Left kidney (tissue), 2 donors: Measurements from ENCODE around the gene C16orf86. TPM values are rescaled to one million over a fixed set of nuclear protein-coding genes. Genes with fewer than 3 reads are reported as not detected.

Experiments
- DNase-seq: peaks from one replicate; pipeline ENCODE4 v3.0.0-alpha.2; 2013
- polyA plus RNA-seq: library from polyadenylated mRNA; unstranded; fragments of 120-200 nt; gene quantifications from one replicate; pipeline ENCODE4 v1.2.1, GENCODE V29; 2013; ENCODE audit not compliant: insufficient read length

C16orf86 gene
- polyA plus RNA-seq, 1 donor, result 2.8 TPM

DNA sequence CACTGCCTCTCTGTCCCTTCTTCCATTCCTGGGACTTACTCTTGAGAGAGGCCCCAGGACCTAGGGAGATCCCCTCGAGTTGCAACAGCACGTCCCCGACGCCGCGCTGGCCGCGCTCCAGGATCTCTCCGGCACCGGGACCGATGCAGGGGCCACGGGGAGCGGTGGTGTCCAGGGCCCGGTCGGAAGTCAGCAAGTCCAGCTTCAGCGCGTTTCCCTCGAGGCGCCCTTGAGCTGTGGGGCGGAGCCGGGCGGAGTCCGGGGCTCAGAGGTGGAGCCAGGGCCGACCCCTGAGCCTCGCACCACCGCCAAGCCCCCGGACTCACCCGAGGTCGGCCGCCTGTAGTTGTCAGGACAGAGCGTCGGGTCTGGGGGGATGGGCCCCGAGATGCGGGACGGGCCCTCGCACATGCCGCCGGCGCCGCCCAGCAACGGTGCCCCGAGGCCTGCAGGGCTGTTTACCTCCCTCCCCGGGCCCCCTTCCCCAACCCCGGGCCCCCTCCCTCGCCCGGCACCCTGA lies 522 bp upstream of the C16orf86 start:
- no peak for DNase-seq

DNA sequence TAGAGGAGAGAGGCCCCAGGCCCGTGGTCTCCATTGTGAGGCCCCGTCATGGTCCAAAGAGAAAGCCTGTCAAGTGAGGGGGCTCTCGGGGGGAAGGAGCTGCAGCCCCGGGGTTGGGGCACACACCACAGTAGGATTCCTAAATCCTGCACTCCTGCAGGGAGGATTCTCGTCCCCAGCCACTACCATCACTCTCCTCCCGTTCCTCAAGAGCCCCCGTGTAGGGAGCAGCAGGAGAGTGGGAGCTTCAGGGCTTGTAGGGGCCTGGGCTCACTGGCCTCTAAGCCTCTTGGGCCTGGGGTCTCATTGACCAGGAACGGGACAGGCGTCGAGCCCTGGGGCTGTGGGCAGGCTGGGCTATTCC lies 821 bp downstream of the C16orf86 start:
- no peak for DNase-seq

DNA sequence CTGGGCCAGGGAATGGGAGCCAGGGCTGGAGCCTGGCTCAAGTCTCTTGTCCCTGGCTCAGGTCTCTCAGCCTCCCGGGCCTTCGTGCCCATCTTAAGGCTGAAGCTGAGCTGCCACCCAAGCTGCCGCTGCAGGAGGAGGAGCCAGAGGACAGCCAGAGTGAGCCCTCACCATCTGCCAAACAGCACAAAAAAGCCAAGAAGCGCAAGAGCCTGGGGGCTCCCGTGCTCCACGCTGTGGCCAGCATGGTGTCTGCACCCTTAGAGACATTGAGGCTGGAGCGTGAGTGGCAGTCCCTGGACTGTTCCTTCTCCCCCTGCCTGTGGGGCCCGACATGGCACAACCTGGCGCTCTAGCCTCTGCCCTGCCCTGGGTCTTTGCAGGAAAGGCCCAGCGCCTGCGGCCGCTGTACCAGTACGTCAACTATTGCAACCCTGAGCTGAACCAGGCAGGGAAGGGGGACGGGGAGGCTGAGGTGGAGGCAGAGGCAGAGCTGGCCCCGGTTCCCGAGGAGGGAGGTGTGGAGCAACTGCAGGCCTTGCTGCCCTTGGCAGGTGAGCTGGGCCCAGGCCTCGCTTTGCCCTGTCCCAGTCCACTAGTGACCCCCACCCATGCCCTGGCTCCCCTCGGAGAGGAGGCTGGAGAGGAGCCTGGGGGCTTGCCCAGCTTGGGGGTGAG lies 1.3 kb downstream of the C16orf86 start:
- peak; percentile 86 for DNase-seq

DNA sequence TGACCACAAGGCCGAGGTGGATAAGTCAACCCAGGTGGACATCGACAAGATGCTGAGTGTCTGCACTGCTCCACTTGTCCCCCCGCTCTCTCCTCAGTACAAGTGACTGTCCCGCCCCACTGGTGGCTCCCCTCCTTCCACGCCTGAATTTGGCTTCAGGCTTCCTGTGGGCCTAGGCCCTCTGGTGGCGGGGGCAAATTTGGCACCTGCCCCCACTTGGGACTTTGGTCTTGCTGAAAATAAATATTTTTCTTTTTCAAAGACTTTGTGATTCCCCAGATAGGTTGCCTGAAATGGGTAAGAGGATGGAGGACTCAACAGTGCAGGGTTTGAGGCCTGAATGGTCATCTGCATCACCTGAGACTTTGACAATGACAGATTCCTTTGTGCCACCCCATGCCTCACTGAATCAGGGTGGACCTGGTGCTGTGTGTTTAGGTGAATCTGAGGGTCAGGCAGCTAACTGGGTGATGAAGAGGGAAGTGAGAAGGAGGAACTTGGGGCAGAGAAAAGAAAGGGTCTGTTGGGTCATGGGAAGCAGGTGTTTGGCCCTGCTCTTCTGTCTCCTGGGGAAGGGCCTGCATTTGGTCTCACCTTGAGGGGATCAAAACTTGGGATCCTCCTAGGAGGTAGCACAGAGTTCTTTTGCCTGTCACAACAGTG lies 2.0 kb downstream of the C16orf86 start:
- no peak for DNase-seq

DNA sequence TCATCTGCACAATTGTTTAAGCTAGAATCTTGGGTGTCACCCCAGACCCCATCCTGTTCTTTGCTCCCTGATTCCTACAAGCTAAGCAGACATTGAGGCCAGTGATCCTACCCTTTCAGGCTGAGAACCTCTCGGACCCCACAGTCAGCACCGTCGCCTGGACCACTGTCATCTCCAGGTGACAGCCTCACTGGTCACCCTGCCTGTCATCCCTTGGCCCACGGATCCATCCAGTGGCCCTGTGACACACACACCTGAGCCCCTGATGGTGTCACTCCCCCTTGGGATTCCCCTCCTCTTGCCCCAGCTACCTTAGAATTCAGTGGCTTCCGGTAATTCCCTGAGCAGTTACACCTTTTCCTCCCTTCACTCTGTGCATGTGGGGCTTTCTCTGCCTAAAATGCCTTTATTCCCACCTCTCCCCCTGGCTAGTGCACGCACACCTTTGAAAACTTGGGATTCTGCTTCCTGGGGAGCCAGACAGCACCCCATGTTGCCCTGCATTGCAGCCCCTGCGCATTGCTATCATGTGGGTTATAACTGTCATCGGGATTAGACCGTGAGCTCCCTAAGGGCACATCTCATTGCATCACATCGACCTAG lies 3.0 kb downstream of the C16orf86 start:
- DNase-seq, result no peak

DNA sequence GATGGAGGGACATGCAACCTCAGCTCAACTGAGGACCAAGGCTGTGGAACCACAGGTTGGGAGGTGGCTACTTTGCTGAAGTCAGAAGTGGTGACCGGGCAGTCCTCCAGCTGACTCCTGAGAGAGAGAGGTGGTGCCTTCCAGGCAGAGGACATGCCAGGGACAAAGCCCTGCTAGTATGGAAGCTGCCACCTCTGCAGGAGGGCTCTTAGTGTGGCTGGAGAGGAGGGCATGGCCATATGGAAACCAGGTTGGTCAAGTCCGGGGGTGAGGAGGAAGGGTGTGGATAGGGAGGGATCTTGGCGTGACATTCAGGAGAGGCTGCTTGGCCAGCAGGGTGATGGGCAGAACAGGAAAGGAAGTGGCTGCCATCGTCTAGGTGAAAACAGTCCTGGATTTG lies 5.7 kb downstream of the C16orf86 start:
- DNase-seq, result no peak

DNA sequence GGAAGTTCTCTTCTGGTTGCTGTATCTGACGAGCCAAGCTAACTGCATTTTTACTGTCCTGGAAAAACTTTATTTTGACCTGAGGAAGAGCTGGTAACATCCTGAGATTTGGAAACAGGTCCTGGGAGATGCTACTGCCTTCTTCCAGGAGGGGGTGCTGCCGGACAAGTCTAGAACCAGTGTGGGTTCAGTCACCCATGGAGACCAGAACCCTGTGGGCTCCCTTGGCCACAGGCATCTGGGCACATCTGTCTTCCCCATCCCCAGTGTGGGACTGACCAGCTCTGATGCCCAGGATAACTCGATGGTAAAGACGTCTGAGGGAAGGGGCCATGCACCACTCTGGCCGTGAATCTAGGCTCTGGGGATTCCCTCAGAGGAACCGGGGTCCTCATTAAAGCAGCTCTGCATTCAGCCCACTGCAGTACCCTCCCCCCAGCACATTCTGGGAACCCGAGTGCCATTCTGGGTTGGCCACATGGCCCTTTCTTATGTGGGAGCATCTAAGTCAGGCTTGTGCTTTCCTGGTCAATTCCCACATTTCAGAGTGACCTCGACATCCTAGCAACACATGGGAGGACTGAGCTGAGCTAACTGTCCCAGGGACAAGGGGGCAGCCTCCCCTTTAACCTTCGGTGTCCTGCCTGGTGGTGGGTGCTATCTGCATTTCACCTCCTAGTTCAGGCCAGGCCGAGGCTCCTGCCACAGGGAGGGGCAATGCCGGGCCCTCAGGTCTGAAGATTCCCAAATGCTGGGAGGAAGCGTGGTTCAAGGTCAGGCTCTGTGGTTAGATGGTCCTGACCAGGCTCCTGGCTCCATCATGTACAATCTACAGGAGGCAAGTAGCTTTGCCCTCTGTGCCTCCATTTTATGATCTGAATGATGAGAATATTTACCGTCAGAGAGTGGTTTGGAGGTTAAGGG lies 6.4 kb downstream of the C16orf86 start:
- DNase-seq, result no peak

DNA sequence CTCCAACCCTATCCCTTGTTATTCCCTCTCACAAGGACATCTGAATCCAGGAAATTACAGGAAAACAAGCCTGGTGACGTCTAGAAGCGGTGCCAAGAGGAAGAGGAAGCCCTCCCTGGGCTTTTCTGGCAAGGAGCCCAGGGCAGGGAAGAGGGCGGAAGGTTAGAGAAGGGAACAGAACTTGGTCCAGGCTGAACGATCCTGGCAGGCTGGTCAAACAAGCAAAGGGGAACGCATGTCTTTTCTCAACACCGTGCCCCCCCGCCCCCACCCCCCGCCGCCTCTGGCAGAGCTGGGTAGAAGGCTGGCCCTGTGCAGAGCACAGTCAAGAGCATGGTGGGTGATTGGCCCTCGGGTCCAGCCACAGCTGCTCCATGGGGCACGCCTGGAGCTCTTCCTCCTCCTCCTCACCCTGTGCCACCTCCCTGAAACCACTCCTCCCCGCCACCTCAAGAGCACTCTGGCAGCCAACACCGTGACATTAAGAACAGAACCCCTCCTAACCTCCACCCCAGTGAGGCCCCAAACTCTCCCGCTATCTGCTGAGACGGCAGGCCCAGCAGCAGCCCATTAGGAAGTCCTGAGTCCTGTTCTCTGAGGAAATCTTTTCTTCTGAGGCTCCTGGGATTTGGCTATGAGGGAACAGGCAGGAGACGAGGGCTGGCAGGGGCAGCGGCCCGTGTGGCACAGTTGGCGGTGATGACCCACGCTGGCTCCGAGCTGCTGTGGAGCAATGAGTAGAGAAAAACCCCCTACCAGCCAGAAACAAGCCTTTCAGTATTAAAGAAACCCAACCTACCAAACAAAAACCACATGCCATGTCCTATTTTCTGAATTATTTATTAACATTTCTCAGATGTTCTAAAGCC lies 7.3 kb downstream of the C16orf86 start:
- no peak for DNase-seq

DNA sequence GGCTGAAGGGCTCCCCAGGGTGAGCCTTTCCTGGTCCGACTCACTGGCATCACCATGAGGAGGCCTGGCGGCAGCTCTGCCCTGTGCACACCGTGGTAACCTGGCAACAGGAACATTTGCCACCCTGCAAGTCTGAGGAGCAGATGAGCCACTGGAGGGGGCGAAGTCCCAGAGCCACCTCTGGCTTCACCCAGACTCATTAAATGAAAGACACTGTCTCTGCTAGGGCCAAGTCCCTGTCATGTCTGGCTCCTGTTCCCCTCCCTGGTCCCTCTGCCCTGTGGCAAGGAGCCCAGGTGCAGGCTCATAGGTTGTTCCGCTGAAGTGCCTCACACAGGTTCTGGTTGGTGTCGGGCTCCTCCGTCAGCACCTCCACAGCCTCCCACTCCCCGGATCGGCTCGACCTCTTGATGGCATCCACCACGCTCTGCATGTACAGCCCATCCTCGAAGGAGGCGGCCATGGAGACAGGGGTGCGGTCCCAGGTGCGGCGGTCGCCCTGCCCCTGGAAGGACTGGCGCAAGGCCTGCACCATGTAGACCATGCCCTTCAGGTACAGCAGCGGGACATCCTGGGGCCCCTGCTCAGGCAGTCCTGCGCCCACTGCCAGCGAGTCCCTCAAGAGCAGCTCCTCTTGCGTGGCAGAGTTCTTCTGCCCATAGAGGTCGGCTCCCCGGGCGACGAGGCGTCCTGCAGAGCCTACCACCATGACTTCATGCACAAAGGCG lies 8.4 kb downstream of the C16orf86 start:
- DNase-seq, result no peak

DNA sequence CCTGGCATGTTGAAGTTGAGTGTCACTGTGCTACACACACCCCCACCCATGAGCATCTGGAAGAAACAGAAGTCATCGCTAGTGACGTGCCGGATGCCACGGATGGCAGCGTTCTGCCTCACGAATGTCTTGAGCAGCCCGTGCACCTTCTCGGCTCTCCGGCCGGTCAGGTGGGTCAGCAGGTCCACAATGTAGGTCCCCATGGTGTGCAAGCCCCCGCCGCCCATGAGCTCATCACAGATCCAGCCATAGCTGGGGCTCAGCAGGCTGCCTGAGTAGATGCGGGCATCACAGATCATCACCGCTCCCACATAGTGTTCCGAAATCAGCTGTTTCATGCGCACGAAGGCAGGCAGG lies 8.9 kb downstream of the C16orf86 start:
- no peak for DNase-seq

DNA sequence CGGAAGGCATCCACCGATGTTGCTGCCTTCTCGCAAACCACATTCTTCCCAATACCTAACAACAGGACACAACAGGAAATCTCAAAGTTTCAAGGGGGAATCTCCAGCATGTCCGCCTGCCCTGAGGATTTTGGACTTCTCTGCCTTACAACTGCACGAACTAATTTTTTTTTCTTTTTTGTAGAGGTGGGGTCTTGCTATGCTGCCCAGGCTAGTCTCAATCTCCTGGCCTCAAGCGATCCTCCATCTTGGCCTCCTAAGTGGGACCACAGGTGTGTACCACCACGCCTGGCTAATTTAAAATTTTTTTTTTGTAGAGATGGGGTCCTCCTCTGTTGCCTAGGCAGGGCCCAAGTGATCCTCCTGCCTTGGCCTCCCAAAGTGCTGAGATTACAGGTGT lies 9.4 kb downstream of the C16orf86 start:
- DNase-seq, result no peak

DNA sequence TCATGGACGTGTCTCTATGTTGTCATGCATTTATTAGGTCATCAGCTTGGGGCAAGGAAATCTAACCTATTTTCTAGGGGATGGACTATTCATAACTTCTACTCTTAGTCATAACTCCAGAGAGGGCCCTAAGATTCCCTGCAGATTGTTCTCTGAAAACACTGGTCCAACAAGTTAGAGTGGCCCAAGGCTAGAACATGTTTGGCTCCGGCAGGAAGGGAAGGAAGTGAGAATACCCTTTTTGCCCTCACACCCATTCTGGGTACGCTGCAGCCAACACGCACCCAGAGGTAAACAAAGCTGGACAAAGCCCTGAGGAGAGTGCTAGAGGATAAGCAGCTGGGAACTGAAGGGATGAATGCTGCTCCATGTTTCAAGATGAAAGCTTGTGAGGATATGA lies 9.9 kb downstream of the C16orf86 start:
- DNase-seq, result no peak

DNA sequence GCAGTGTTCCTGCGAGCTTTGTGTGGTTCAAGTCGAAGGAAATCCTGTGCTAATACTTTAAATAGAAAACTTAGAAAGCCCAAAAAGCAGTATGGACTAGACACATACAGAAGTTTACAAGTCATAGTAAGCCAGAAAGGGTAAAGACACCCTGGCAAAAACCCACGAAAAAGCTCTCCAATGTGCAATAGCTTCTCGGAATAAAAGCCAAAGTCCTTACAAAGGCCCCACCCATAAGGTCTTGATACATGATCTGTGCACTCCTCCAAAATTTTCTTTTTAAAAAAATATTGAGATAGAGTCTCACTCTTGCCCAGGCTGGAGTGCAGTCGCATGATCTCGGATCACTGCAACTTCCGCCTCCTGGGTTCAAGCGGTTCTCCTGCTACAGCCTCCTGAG lies 10.3 kb downstream of the C16orf86 start:
- no peak for DNase-seq

DNA sequence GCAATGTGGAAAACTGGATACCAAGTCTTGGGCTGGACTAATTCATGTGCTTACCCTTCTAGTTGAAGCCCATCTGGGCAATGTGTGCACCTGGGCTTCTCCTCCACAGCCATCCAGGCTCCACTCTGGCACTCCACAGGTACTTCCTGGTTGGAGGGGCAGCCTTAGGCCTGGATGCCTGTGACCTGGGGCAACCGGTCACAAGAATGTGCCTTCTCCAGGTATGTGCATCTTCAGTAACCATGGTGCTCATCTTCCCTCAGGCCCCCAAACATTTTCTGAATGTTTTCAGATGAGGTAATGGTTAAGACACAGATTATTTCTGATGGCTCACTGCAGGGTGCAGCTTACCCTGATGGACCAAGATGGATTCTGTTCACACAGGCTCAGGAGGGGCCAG lies 11.1 kb downstream of the C16orf86 start:
- no peak for DNase-seq

DNA sequence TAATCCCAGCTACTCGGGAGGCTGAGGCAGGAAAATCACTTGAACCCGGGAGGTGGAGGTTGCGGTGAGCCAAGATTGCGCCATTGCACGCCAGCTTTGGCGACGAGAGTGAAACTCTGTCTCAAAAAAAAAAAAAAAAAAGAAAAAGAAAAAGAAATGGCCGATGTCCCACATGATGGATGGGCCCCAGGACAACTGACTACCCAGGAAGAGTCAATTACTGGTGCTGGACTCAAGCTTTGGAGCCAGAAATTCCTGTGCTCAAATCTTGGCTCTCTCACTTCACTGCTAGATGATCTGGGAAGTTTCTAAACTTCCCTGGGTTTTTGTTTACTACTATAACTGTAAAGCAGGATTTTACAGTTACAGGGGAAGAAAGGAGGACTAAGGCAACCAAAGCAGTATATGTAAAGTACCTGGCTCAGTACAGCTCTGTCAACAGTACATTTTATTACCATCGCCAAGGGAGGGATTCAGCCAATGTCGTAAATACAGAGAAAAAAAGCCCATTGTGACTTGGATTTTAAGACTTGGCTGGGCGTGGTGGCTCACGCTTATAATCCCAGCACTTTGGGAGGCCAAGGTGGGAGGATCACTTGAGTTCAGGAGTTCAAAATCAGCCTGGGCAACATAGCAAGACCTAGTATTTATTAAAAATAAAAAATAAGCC lies 11.9 kb downstream of the C16orf86 start:
- no peak for DNase-seq

DNA sequence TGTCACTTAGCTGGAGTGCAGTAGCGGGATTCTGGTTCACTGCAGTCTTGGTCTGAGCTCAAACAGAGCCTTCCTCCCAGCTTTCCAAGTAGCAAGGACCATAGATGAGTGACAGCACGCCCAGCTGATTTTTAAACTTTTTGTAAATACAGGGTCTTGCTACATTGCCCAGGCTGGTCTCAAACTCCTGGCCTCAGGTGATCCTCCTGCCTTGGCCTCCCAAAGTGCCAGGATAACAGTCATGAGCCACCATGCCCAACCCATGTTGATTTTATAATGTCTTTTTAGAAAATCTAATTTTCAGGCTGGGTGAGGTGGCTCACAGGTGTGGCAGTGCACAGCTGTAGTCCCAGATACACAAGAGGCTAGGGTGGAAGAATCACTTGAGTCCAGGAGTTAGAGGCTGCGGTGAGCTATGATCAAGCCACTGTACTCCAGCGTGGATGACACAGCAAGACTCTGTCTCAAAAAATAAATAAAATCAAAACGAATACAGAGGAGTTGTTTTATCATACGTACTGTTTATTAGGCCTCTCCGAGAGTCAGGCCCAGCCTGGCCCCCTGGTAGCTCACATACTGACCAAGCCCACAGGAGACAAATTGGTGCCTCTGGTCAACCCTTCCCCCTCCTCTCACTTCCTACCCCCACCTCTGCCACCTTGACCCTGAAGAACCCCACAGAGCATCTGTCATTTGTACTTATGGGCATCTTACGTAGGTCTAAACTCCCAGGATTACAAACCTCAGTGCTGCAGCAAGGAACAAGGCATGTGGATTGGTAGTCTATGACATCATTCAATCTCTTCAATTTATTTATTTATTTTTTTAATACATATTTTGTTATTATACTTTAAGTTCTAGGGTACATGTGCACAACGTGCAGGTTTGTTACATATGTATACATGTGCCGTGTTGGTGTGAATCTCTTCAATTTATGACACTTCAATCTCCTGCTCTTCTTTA lies 13.6 kb downstream of the C16orf86 start:
- no peak for DNase-seq

DNA sequence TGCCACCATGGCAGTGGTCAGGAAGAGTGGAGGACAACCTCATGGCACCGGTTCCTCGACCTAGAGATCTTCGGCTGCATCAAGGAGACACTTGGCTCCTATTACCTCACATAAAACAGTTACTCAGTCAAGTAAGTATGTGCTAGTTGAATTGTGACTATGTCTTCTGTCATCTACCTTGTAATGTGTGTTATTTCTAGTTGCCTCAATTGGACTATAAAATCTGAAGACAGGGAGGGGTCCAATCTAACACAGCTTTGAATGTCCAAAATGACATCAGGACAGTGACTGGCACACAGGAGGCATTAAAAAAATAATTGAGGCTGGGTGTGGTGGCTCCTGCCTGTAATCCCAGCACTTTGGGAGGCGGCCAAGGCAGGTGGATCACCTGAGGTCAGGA lies 17.2 kb downstream of the C16orf86 start:
- DNase-seq, result no peak

DNA sequence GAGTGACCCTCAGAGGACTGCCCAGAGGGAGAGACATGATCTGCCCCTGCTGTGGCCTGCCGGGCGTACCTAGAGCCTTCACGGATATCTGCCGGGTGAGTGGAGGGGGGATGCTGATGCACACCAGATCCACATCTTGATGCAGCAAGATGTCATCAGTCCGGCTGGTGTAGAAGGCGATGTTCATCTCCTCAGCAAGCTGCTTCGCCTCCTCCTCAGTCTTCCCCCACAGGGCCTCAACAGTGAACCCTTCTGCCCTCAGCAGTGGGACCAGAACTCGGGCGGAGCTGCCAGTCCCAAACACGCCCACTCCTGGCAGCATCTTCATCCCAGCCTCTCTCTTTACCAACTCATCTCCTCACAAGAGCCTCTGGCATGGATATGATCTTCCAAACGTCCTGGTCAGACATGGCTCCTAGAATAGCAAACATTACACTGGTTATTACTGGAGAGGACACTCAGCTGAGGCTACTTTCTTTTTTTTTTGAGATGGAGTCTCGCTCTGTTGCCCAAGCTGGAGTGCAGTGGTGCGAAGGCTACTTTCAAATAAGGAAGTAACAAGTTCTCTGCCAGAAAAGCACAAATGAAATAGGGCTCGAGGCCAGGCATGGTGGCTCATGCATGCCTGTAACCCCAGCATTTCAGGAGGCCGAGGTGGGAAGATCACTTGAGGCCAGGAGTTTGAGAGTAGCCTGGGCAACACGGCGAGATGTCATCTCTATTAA lies 18.9 kb downstream of the C16orf86 start:
- no peak for DNase-seq
